B cell (primary cell): Measurements from ENCODE around the gene TMEM132D.

Experiments used
- EZH2 ChIP-seq: IDR thresholded peaks from 2 replicates; pipeline ENCODE4 v1.6.1; 2012; ENCODE audit warnings: borderline replicate concordance, low read depth, mild to moderate bottlenecking, moderate library complexity, low read length; ENCODE audit not compliant: insufficient read depth, poor library complexity, severe bottlenecking
- TF ChIP-seq, protein P1 (sequence below): fragments of 200-600 bp; IDR thresholded peaks from one replicate; pipeline ENCODE4 v1.8.0; 2022; ENCODE audit warnings: antibody characterized with exemption, mild to moderate bottlenecking

DNA sequence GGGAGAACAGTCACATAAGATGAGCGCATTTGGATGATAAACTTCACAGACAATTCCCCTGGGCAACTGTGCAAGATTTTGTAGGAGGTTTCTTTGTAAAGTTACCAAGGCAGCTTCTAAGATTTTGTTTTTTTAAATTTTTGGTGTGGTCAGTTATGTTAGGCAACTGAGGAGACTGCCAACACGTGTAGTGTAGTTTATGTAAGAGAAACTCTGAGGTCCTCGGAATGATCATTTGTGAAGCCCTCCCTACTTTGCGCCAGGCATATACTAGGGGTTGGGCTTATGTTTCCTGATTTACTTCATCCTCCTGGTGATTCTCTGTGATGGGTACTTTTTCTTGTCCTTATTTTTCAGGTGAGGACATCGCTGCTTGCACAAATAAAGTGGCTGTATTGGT, 433.6 kb downstream of the TMEM132D start:
- TF ChIP-seq, protein P1, sequence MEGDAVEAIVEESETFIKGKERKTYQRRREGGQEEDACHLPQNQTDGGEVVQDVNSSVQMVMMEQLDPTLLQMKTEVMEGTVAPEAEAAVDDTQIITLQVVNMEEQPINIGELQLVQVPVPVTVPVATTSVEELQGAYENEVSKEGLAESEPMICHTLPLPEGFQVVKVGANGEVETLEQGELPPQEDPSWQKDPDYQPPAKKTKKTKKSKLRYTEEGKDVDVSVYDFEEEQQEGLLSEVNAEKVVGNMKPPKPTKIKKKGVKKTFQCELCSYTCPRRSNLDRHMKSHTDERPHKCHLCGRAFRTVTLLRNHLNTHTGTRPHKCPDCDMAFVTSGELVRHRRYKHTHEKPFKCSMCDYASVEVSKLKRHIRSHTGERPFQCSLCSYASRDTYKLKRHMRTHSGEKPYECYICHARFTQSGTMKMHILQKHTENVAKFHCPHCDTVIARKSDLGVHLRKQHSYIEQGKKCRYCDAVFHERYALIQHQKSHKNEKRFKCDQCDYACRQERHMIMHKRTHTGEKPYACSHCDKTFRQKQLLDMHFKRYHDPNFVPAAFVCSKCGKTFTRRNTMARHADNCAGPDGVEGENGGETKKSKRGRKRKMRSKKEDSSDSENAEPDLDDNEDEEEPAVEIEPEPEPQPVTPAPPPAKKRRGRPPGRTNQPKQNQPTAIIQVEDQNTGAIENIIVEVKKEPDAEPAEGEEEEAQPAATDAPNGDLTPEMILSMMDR, result no peak
- TF ChIP-seq EZH2, result no peak
